ENCODE data around the gene DBP.

The DBP gene

DNA sequence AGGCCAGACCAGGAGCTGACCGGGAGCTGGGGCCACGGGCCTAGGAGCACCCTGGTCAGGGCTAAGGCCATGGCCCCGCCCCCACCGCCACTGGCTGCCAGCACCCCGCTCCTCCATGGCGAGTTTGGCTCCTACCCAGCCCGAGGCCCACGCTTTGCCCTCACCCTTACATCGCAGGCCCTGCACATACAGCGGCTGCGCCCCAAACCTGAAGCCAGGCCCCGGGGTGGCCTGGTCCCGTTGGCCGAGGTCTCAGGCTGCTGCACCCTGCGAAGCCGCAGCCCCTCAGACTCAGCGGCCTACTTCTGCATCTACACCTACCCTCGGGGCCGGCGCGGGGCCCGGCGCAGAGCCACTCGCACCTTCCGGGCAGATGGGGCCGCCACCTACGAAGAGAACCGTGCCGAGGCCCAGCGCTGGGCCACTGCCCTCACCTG lies 11.3 kb downstream of the DBP start:
- DNase-seq (ENCODE audit: low read depth): no peak
- TF ChIP-seq, protein P1, sequence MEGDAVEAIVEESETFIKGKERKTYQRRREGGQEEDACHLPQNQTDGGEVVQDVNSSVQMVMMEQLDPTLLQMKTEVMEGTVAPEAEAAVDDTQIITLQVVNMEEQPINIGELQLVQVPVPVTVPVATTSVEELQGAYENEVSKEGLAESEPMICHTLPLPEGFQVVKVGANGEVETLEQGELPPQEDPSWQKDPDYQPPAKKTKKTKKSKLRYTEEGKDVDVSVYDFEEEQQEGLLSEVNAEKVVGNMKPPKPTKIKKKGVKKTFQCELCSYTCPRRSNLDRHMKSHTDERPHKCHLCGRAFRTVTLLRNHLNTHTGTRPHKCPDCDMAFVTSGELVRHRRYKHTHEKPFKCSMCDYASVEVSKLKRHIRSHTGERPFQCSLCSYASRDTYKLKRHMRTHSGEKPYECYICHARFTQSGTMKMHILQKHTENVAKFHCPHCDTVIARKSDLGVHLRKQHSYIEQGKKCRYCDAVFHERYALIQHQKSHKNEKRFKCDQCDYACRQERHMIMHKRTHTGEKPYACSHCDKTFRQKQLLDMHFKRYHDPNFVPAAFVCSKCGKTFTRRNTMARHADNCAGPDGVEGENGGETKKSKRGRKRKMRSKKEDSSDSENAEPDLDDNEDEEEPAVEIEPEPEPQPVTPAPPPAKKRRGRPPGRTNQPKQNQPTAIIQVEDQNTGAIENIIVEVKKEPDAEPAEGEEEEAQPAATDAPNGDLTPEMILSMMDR (conservative IDR thresholded peaks at IDR 0.05; ENCODE audit: low read depth, low read length): no peak
- no peak overlapping the region for H3K4me3 ChIP-seq (ENCODE audit: low read length)

DNA sequence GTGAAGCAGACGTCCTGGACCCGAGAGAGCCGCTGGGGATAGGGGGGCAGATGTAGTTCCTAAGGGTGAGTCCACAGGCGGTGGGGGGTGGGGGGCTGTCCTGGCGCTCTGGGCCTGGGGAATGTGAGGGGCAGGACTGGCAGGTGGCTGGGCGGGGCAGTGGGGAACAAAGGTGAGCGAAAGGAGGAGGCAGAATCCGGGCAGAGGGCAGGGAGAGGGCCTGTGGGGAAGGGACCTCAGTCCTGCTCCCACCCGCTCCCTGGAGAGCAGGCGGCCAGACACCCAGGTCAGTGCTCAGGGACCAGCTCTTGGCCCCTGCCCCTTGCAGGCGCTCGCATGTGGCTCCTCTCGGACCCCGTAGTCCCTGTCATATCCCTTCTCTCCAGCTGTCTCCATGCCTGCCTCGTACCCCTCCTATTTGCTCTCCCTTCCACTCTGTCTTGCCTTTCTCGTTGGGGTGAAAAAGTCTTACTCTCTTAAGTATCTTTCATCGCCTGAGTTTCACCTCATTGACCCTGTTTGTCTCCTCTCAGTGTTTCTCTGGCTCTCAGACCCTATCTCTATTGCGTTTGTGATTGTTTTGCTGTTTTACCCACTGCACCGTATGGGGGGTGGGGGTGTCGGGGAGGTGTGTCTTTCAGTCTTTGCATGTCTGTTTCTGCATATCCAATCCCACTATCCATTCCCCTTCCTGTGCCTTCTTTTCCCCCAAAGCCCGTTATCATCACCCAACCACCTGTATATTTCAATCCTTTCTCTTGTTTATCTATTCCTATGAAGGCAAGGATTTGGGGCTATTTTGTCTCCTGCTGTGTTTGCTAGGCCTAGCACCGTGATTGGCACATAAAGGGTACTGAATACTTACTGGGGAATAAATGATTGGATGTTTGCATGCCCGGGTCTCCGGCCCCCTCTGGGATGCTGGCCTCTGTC lies 12.1 kb downstream of the DBP start:
- no peak for DNase-seq (ENCODE audit: low read depth)
- H3K4me3 ChIP-seq (ENCODE audit: low read length): peak overlapping the region; percentile 69

DNA sequence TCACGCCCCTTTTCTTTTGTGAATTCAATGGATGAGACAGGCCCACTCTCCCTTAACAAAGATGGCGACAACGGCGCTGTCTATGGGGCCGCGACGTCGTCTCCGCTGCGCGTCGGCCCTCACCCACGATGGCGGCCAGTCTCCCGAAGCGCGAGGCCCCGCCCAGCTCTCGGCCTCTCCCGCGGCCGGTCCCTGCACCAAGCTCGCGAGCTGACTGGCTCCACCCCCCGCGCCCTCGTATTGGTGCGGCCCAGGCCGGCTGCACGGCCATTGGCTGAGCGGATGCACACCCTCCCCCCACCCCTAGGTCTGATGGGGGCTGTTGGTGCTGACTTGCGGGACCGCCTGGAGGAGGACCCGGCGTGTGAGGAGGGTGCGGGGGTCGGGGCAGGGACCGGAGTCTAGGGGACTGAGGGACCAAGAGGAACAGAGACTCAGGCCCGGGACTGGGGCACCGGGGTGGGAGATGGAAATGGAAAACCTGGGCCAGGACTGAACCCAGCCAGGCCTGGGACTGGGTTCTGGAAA lies 13.0 kb downstream of the DBP start:
- peak overlapping the region; percentile 69 for H3K4me3 ChIP-seq (ENCODE audit: low read length)
- DNase-seq (ENCODE audit: low read depth): peak; percentile 85
- TF ChIP-seq, protein P1 (conservative IDR thresholded peaks at IDR 0.05; ENCODE audit: low read depth, low read length): no peak

More for the DNA sequence above, 12.1 kb downstream of the DBP start:
- TF ChIP-seq, protein P1 (conservative IDR thresholded peaks at IDR 0.05; ENCODE audit: low read depth, low read length): no peak

DNA sequence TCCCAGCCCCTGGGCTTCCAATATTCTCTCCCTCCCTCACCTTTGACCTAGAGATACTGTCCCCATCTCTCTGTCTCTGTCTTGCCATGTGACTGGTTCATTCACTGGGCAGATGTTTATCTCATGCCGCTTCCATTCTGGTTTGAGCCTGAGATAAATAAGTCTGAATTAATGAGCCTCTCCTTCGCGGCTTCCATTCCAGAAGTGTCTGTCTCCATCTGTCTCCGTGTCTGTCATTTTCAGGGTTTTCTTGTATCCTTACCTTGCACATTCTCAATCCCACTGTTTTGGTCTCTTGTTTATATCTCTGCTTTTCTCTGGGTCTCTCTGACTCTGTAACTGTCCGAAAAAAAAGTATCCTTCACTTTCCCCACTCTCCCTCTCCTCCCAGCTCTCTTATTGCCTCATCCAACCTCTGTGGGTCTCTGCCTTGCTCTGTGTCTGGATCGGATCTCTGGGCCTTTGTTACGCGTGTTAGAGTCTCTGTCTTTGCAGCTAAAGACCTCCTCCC lies 13.6 kb downstream of the DBP start:
- peak overlapping the region; percentile 43 for H3K4me3 ChIP-seq (ENCODE audit: low read length)
- DNase-seq (ENCODE audit: low read depth): no peak
- TF ChIP-seq, protein P1 (conservative IDR thresholded peaks at IDR 0.05; ENCODE audit: low read depth, low read length): no peak

DNA sequence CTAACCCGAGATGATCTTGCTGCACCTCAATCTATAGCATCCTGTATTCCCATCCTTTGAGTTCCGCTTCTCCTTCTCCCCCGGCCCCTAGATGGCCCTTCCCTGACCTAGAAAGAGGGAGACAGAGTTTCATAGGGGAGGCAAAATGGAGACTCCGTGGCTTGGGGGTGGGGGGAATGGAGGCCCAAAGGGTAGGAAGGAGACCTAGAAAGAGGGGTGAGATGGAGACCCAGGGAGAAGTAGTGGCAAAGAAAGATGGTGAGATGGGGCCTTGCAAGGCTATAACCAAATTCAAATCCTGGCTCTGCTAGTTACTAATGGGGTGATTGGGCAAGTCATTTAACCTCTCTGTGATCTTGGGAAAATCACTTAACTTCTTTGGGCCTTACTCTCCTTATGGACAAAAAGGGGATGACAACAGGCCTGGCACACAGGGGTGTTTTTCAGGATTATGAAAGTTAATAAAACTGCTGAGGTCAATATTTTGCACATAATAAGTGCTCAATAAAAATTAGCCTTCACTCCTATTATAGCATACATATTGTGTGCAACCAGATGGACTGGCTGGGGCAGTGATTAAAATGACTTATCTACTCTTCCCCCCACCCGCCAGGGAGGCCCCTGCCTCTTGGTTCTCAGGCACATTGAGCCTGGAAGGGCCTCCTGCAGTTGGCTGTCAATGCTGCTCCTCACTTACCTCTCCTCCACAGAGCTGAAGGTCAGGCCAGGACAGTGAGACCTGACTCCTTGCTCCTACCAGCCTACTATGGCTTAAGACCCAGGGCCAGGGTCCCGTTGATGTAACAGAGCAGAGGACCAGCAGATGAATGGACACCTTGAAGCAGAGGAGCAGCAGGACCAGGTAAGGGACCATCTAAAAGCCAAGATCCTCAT lies 17.2 kb downstream of the DBP start:
- H3K4me3 ChIP-seq (ENCODE audit: low read length): peak overlapping the region; percentile 100
- DNase-seq (ENCODE audit: low read depth): no peak
- TF ChIP-seq, protein P1 (conservative IDR thresholded peaks at IDR 0.05; ENCODE audit: low read depth, low read length): no peak

DNA sequence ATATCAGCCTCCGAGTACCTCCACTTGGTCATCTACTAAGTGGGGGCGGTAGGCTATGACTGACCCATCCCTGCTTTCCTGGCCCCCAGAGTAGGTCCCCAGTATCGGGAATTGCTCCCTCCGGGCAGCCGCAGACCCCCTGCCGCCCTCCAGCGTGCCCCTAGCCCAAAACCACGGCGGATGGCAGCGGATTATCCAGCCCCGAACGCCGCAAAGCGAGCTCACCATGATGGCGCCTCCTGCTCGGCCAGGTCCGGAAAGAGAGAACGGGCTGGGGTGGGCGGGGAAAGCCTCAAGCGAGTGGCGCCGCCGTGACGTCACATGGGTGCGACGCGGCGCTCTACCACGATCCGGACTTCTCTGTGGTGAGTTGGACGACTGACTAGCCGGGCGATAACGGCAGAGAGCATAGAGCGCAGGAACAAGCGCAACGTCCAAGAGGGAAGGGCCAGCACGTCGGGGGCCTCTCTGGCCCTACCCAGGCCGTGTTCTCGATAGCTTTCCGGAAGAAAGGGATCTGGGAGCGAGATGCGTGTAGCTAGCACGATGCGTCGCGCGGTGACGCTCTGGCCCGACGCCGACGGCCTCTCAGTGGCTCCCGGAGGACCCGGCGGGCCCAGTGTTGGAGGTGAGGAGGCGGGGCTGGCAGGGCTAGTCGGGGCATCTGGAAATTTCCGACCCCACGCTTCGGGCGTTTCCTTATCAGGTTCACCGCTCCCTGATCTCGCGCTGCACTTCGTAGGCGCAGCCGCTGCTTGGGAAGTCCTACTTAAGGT lies 18.1 kb downstream of the DBP start, which contains the start of the genes RPL18 and SPHK2:
Gene RPL18, minus strand, starts transcription at position 263 of the 776 bp plus-strand sequence. Its CDS starts 35 bp downstream, at position 228.
Gene SPHK2, plus strand, starts transcription at position 591 of the 776 bp plus-strand sequence. CDS start 1,009 bp downstream, outside the sequence.
- TF ChIP-seq, protein P1 (conservative IDR thresholded peaks at IDR 0.05; ENCODE audit: low read depth, low read length): no peak
- peak within 1 kb of the TSS; percentile 100 for H3K4me3 ChIP-seq (ENCODE audit: low read length)
- peak; percentile 99 for DNase-seq (ENCODE audit: low read depth)

Measured in retinal pigment epithelial cell (primary cell).